GM18867 (cell line): ENCODE measurements around the gene CDK14.
"Not testable (repeated sequence)": the region's sequence is repeated elsewhere in the genome, so short reads cannot be mapped to it uniquely, and the experiment has no call there.

ENCODE experiments used
- ATAC-seq: cut with Tn5 transposase; IDR thresholded peaks from one replicate; pipeline ENCODE4 v1.9.1; 2021; ENCODE audit warnings: mild to moderate bottlenecking, moderate library complexity; ENCODE audit not compliant: unreplicated experiment

The CDK14 gene

DNA sequence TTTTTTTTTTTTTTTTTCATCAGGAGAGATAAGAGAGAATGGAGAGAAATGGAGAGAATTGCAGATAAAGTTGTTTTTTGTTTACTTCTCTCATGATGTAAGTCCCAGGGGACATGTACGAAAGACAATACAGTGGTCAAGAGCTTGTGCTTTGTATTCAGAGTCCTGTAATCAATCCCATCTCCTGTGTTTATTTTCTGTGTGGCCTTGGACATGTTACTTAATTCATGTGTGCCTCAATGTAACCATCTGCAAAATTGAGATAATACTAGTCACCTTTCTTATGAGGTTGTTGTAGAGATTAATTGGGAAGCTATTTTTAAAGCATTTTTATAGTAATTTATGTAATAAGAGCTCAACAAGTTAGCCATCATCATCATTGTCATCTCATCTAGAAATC is 117.5 kb downstream of the CDK14 start:
- ATAC-seq, result no peak

DNA sequence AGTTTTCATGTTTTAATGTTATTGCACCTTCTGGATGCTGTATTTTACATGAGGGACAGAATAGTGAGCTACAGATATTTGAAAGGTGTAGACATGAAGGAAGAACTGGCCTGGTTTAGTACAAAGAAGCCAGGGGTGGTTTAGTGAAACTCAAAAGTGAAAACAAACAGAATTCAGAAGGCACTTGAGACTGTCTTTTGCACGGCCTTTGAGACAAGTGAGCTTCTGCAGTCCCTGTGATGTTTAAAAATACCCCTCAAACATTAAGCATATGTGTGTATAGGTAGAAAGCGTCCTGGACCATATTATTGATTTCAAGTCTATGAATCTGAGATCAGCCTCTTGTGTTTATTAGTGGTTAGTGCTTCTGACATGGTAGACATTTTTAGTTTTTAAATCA is 118.9 kb downstream of the CDK14 start:
- peak; percentile 60 for ATAC-seq

DNA sequence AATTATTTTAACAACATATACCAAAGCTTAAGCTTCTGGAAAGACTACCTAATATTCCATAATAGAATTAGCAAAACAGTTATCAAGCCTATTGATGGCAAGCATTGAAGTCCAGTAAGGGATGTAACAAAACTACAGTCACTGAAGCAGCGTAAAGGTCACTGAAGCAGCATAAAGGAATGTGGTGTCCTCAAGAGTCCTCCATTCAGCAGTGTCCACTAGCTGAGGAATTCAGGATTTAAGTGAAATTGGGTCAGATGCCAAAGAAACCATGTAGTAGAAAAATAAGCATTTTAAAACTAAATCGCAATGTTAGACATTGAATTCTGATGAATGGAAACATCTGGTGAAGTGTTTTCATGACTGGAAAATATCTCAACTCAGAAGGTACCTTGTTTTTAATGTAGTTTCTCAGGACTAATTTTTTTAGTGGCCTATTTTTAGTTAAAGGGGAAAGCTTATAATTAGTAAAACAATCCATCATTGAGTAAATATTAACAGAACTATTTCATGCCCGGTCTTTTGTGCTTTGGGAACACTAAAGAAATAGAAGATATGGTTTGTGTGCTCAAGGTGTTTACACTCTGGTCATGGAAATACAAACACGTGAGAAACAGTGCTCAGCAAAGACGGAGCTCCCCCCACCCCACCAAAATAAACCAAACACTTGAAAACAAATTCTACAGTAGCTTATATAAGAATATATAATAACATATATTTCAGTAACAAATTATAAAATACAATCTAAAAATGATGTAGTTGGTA is 121.4 kb downstream of the CDK14 start:
- ATAC-seq, result no peak

- no peak for ATAC-seq
Measured at GRCh38 chr7:90719155-90719554, 123.0 kb downstream of the CDK14 start.

- peak; percentile 54 for ATAC-seq
Measured at GRCh38 chr7:90720984-90721760, 125.1 kb downstream of the CDK14 start.

- no peak for ATAC-seq
Measured at GRCh38 chr7:90721869-90722431, 125.8 kb downstream of the CDK14 start.

DNA sequence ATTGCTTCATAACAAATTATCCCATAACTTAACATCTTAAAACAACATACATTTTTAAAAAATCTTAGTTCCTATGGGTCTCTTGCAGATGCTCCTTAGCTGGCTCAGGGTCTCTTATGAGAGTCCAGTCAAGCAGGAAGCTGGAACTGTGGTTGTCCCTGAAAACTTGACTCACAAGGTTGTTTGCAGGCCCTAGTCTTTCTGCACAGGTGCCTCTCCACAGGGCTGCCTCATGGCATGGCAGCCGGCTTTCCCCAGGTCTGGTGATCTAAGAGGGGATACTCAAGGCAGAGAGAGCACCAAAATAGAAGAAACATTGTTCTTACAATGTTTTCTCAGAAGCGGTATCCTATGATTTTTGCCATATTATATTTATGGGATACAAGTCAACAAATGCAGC is 127.1 kb downstream of the CDK14 start:
- ATAC-seq, result no peak

- no peak for ATAC-seq
Measured at GRCh38 chr7:90723866-90724265, 127.7 kb downstream of the CDK14 start.

GRCh38 chr7:90726120-90726519 is 130.0 kb downstream of the CDK14 start:
- ATAC-seq, result peak; percentile 39

- no peak for ATAC-seq
Measured at GRCh38 chr7:90726623-90727022, 130.5 kb downstream of the CDK14 start.

- ATAC-seq, result no peak
Measured at GRCh38 chr7:90727412-90727811, 131.3 kb downstream of the CDK14 start.

DNA sequence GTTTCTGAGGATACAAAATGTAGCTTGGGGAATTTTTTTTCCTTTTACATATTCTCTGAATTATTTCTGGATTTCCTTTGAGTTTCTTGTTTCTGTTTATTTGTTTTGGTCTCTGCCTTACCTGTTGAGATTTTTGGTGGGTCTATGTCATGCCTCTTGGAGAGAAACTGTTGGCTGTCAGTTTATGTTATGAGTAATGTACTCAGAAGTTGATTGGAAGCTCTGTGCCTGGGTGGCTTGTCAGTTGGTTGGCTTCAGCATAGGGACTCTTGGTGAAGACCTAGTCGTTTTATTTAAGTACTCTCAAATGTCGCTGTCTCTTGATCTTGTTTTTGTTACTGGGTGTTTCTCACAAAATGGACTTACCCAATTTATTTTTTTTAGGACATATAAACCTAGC is 132.4 kb downstream of the CDK14 start:
- peak; percentile 85 for ATAC-seq

GRCh38 chr7:90735611-90736280 is 139.6 kb downstream of the CDK14 start:
- ATAC-seq, result not testable (repeated sequence)

DNA sequence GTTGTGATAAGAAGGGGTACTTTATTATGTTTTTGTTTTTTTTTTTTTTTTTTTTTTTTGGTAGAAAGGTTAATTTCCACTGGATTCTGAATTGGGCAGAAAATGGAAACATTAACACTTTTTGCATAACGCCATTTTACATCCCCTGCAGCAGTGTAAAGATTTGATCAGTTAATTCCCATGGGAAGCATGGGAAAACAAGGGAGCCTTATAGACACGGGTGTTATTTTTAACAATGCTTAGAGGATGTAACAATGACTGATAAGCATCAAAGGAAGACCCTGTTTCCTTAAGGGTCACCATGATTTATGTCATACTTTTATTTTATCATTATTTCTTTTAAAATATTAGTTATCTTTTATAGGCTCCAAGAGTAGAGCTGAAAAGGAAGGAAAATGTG is 140.2 kb downstream of the CDK14 start:
- no peak for ATAC-seq

DNA sequence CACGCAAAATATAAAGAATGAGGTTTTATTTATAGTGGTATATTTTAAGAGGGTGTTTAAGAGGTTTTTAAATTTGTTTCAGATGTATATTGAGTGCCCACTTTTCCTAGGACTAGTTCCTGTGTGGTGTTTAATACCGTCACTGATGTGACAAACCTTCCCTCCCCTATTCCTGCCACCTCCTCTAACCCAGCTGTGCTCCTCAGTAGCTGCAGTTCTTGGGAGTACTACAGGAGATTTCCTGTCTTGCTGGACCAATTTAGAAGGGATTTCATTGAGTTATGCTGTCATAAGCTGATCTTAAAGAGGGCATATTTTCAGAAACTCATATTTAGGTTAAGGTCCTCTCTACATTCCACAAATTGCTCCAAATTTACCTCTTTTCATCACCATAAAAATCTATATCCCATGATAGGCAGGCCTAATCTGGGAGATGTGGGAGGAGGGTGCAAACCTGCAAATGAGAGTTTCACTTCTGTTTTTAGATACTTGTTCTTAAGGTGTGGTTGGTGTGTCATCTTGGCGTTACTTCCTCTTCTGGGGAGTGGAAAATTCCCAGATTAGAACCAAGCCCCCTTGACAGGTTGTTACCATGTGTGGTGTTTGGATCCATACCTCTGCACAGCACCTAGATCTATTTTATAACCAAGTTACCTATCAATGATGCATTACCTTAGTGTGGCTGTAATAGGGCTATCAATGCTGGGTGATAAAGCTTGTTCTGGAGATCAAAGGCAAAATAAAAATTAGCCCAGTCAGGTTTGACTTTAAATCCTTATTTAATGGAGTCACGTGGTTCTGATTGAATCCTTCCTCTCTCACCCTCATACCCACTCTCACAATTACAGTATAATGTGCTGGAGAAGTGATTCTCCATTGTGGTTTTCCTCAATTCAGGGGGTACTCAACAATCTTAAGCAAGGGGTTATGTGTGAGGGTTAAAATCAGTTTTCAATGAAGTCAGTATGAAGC is 141.1 kb downstream of the CDK14 start:
- ATAC-seq, result peak; percentile 95

DNA sequence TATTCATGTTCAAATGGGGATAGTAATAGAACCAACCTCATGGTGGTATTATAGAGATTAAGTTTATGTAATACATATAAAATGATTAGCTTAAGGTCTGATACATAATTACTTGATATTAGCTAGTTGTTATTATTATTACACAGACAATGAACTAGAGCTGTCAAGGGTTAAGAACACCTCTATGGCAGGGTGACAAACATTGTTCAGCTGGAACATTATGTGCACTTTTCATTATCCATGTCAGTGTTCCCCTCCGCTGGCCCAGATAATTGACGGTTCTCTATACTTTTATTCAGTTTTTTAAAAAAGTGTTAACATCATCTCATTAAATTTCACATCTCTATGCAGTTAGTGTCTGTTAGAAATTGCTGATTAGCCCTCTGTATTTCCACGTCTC is 142.1 kb downstream of the CDK14 start:
- ATAC-seq, result no peak

DNA sequence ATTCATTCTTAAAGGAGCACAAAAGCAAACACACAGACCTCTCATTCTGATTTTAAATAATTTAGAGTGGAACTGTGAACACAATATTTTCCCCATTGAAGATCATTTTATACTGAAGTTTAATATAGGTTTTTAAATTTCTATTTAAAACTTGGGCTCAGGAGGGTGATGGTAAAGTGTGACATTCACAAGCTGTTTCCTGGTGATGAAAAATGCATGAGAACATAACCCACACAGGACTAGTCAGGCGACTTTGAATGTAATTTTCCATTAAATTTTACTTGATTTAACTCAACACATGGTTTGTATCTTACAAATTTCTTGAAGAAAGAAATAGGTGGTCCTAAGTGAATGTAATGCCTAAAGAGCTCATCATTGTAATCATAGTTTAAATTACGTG is 143.6 kb downstream of the CDK14 start:
- ATAC-seq, result no peak

- no peak for ATAC-seq
Measured at GRCh38 chr7:90740386-90740785, 144.3 kb downstream of the CDK14 start.

DNA sequence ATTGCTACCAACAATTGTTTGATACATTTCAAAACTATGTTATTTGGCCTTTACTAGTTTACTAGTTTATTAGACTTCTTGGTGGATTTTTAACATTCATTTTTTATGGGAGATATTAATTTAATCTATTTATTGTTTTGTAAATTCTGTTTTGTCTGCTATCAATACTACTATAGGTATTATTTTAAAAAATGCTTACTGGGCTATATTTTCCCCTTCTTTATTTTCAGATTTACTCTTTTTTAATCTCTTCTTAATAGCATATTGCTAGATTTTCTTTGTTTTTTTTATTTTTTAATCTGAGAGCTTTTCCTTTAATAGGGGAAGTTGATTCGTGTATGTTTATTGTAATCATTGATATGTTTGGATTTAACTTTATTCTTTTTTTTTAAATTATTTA is 147.5 kb downstream of the CDK14 start:
- no peak for ATAC-seq

GRCh38 chr7:90747516-90747915 is 151.4 kb downstream of the CDK14 start:
- ATAC-seq, result no peak
